GF-D8 (cell line): ENCODE data around the gene SEC14L5.
A peak's percentile ranks its signal among the peaks of the same experiment; 100 is the strongest.
"Not testable (repeated sequence)": the region's sequence is repeated elsewhere in the genome, so short reads cannot be mapped to it uniquely, and the experiment has no call there.

Source experiments
- DNase-seq: peaks from one replicate; lab custom pipeline; 2025; lab: John Stamatoyannopoulos, UW

Gene SEC14L5

DNA sequence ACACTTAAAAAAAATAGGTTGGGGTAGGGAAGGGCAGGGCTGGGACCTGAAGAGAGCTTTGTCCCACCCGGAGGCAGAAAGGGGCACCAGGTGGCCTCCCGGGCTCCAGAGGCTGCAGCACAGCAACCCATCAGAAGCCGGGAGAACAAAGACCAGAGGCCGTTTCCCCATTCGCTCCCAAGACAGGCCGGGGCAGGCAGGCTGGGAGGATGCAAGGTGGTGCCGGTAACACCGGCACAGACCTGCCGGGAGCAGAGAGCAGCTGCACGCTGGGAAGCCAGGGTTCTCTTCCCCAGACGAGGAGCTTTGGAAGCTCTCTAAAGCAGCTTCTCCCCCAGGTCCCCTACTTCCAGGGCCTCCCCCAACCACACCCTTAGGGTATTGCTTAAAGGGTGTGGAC lies 26.7 kb upstream of the SEC14L5 start:
- DNase-seq: no peak

DNA sequence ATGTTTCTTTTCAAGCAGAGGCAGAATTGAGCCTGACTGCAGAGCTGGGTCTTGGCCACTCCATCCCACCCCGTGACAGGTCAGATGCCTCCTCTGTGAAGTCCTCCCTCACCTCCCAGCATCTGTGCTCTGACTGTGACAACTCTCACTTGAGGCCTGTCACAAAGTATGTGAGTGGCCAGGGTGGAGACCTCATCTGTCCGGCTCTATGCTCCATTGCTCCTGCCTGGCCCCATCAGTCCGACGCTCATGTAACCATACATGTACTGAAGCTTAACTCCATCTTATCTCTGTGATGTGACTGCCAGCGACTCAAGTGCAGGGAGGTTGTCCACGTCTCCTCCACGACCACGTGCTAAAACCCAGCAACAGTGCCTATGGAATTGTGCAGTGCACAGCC lies 24.7 kb upstream of the SEC14L5 start:
- no peak for DNase-seq

DNA sequence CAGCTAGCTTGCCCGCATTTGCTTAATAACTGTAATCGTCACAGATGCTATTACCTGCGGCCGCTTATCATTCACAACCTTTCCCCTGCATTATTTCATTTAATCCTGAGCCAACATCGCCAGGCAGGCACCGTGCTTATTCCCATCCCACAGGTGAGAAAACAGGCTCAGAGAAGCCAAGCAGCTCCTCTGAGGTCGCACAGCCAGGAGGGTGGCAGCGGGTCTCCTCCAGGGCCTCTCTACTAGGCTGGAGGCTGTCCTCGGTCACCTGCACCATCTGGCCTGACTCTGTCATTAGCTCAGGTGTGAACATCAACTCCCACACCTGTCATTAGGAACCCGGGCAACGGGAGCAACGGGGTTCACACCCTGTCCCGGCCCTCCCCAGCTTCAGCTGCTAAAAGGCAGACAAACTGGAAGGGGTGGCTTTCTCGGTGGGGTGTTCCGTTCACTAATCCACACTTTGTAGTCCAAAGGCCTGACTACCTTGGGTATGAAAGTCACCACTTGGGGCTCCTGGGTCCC lies 24.2 kb upstream of the SEC14L5 start:
- DNase-seq: no peak

DNA sequence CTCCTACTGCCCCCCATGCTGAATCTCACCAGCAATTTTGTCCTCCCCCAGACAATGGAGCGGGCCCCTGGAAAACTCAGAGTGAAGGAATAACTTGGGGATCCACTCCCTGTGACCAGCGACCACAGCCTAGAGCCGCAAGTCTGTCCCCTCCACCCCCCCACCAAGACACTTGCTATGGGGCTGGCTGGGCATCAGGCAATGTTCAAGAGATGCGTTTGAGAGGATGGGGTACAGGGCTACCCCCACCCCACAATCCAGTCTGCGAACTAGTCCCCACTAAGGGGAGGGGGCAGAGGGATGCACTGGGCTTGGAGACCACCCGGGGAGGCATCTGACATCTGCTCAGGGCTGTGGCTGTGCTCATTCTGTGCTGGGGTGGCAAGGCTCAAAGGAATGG lies 23.5 kb upstream of the SEC14L5 start:
- no peak for DNase-seq

DNA sequence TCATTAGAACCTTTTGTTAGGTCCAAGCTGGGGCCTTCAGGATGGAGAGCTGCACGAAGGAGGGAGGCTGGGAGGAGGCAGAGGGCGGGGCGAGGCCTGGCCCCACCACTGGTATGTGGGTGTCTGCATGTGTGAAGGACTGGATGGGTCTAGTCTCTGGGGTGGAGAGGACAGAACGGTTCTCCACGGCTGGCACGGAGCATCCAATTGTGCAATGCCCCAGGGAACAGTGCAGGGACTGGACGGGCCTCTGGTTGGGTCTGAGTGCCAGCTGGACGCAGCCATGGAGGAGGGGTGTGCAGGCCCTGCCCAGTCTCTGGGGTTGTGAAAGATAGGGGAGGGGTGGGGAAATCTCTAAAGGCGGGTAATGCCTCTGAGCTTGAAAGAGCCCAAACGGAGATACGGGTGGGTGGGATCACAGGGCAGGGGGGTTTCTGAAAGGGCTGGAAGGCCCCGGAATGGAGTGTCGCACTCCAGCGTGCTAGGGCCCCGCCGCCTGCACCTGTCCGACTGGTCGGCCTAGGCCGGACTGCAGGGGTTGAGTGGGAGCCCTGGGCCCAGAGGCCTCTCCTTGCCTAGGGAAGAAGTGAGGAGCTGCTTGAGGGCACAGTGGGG lies 22.8 kb upstream of the SEC14L5 start:
- DNase-seq: no peak

DNA sequence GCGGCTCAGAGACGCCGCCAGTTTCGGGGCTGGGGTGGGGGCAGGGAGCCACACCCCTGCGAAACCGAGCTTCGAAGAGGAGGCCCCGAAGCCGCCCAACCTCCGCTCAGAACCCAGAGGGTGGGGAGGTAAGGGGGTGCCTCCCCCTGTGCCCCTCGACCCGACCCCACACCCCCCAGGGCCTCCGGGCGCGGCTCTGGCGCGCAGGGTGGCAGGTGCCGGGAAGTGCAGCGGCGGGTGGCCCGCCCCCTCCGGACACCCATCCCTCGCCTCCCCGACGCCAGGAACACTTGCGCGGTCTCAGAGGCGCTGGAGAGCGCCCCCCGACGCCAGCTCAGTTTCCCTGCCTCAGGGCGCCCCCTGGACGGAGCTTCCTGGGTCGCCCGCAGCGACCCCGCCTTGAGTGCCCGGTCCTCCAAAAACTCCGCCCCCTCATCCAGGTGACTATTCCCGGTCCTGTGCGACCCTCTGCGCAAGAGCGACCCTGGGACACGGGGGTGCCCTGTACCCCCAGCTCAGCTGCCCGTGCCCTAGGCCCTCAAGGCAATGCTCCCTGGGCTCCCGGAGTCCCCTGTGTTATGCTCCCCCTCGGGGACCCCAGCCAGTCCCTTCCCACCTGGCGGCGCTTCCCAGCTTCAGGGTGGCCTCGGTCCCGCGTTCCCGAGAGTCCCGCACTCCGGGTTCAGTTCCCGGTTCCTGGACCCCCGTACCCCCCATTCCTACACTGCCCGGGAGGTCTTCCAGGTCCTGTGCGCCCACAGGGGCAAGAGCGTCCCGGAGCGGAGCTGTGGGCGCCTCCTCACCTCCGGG lies 21.7 kb upstream of the SEC14L5 start:
- no peak for DNase-seq

DNA sequence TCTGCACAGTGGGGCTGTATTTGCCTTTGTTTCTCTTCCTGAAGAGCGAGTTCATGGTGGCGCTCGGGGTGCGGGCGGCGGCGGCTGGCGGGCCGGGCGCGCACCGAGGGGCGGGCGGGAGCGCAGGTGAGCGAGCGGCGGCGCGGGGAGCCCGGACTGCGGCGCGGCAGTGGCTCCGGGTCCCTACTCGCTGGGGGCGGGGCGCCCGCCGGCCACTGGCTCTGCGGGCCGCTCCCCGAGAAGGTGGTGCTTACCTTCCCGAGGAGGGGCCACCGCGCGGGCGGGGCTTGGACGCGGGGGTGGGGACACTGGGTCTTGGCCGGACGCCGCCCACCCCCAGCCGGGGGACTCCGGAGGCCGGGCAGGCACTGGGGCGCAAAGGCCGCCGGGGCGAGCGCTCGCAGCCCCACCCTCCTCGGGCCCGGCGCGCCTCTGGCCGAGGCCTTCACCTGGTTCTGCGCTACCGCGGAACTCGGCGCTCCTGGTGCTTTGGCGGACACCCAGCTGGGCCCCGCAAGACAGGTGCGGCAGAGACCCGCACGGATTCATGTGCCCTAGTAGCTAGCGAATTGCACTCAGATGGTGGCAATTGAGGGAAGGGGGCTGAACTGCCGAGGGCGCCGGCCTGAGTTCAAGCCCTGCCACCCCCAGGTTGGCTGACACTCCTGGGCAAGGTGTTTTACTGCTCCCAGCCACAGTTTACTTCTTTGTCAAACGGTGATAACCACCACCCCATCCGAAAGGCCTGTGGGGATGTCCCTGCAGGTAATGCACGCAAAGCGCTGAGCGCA lies 20.9 kb upstream of the SEC14L5 start, which contains the start of gene PPL:
Gene PPL, minus strand, starts transcription at position 158 of the 791 bp plus-strand sequence. Its CDS starts 103 bp downstream, at position 55.
- no peak for DNase-seq

DNA sequence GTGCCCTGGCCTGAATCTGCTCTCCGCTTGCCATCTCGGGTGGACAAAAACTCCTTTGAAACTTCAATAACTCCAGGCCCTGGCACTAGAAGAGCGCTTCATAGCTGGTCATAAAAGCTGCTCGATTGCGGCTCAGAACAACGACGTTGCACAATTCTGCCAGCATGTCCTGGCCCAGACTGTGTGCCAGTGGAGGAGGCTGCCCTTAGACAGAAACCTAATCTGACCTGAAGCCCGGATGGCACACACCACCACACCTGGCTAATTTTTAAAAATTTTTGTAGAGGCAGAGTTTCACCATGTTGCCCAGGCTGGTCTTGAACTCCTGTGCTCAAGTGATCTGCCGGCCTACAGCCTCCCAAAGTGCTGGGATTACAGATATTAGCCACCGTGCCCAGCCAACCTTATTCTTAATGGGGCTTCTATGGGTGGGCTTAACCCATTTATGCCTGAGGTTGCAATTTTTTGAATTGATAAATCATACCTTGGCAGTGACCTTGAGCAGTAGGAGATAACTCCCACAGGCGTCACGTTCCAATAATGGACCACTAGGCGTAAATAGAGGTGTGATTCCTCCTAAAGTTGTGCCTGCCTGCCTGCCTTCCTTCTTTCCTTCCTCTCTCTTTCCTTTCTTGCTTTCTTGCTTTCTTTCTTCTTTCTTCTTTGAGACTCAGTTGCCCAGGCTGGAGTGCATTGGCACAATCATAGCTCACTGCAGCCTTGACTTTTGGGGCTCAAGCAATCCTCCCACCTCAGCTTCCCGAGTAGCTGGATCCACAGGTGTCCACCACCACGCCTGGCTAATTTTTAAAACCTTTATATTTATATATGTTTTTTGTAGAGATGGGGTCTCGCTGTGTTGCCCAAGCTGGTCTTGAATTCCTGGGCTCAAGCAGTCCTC lies 20.1 kb upstream of the SEC14L5 start:
- no peak for DNase-seq

DNA sequence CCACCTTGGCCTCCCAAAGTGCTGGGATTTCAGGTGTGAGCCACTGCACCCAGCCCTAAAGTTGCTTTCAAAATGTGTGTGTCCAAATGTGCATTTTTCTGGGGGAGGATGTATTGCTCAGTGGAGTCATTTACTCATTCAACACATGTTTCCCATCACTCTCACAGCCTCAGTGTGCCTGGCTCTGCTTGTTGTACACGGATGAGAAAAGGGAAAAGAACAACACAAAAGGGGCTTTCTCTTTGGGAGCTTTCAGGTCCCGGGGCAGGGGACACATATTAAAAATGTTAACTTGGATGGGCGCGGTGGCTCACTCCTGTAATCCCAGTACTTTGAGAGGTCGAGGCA lies 19.5 kb upstream of the SEC14L5 start:
- DNase-seq: no peak

DNA sequence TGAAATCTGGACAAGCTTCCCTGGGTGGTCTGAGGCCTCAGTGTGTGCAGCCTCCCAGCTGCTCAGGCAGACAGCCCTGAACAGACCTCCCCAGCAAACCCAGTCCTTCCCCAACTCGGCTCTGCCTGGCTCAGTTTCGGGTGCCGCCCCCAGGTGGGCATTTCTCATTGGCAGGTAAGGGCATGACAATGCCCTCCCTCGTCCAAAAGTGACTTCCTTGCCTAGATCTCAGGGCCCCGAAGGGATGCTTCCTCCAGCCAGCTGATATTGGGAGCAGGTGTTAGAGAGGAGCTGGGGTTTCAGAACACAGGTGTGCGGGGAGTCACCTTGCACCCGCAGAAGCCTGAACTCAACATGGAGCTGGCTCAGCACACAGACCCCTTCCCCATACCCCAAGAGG lies 17.4 kb upstream of the SEC14L5 start:
- no peak for DNase-seq

DNA sequence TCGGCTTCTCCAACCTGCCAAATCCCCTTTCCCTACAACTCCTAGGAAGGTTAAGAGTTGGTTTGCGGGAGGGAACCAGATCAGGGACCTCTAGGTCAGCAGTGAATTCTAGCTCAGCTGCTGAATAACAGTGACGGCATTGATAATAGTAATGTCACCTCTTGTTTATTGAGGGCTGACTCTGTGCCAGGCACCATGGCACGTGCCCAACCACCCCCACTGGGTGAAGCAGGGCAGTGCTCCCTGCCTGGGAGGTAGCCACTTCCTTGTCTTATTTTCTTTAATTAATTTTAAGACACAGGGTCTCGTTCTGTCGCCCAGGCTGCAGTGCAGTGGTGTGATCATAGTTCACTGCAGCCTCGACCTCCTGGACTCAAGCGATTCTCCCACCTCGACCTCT lies 15.6 kb upstream of the SEC14L5 start:
- DNase-seq: no peak

DNA sequence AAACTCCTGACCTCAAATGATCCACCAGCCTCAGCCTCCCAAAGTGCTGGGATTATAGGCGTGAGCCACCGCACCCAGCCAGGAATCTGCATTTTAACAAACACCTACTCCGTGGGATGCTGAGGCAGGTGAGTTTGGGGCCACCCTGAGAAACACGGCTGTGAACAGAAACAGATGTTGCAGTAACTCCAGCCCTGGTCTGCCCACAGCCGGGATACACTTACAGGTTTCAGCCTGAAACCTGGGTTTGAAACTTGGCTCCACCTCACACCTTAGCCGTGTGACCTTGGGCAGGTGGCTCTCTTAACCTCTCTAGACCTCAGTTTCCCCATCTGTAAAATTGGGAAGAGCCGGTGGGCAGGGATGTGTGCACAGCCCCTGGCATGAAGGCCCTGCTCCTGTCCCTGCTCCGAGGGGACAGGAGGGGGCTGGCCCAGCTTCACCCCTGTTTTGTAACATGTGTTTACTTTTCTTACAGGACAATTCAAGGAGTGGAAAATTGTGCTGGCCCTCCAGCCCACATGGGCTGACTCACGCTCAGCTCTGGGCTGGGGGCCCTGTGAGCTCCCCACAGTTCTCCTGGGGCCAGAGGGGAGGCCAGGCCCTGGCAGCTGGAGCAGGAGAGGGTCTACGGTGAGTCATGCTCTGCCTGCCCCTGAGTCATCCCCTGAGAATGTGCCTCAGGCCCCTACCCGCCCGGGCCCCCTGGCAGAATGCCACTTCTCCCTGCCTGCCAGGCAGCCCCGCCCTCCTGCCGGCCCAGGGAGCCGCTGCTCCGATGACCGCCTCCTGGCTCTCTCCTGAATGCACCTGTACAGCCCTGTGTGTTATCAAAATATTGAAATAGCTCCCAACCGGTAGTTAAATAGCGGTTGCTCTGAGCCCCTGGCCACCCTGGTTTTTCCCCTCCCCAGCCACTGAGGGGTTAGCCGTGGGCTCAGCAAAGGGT lies 13.5 kb upstream of the SEC14L5 start:
- no peak for DNase-seq

DNA sequence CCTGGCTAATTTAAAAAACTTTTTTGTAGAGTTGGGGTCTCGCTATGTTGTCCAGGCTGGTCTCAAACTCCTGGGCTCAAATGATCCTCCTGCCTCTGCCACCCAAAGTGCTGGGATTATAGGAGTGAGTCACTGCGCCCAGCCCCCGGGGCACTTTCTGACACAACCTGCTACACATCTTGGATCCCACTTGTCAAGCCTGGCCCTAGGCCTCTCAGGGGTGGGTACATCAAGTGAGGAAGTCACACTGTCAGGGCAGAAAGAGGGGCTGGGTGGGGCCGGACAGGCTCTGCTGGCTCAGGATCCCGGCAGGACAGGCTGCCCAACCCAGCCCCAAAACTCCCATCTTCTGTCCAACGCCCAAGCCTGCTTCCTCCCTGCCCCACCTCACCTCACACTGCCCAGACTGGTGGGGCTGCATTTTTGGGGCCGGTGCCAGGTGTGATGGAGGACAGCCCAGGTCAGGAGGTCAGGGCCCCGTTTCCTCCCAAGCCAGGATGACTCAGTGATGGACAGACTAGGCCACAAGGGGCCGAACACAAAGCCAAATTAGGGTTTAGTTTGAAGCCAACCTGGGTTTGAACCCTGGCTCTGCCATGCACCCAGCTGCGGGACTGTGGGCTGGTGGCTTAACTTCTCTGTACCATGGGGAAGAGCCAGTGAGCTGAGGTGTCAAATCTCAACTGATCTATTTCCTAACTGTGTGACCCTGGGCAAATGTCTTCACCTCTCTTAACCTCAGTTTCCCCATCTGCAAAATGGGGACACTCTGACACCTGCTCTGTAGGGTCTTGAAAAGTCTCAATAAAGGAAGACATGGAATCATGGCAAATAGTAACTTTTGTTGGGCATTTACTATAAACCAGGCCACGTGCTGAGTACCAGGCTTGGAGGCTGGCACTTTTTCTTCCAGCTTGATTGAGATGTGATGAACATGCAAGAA lies 12.3 kb upstream of the SEC14L5 start:
- DNase-seq: no peak

DNA sequence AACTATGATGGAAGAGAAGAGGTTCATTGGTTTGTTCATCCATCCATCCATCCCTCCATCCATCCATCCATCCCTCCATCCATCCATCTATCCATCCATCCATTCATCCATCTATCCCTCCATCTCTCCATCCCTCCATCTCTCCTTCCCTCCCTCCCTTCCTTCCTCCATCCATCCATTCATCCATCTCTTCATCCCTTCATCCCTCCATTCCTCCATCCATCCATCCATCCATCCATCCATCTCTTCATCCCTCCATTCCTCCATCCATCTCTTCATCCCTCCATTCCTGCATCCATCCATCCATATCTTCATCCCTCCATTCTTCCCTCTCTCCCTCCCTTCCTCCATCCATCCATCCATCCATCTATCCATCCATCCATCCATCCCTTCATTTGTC lies 11.2 kb upstream of the SEC14L5 start:
- DNase-seq: no peak

DNA sequence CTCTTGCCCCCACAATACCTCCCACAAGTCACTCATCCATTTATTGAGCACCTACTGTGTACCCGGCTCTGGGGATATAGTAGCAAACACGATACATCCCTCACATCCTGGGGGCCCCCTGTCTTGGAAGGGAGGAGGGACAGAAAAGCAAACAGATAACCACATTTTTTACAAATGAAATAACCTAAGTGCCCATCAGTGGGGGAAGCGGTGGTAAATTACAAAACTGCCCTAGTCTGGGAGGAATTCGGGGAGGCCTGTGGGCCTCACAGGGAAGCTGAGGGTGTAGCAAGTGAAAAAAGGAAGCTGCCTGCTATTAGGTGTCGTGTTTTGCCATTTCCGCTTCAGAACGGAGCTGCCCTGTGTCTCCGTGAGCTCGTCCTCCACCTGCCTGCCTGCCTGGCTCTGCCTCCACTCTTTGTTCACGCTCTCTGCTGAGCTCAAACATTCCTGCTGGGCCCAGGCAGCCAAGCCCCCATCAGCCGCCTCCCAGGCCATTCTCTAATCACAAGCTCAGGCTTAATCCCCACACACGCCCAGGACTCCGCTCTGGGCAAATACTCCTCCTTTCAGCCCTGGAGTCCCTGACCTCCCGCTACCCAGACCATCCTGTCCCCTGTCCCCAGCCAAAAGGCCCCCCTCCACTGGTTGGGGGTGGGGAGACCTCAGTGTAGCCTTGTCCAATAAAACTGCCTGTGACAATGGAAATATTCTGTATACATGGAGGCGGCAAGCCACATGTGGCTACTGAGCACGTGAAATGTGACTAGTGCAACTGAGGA lies 10.2 kb upstream of the SEC14L5 start:
- DNase-seq: peak; percentile 50

DNA sequence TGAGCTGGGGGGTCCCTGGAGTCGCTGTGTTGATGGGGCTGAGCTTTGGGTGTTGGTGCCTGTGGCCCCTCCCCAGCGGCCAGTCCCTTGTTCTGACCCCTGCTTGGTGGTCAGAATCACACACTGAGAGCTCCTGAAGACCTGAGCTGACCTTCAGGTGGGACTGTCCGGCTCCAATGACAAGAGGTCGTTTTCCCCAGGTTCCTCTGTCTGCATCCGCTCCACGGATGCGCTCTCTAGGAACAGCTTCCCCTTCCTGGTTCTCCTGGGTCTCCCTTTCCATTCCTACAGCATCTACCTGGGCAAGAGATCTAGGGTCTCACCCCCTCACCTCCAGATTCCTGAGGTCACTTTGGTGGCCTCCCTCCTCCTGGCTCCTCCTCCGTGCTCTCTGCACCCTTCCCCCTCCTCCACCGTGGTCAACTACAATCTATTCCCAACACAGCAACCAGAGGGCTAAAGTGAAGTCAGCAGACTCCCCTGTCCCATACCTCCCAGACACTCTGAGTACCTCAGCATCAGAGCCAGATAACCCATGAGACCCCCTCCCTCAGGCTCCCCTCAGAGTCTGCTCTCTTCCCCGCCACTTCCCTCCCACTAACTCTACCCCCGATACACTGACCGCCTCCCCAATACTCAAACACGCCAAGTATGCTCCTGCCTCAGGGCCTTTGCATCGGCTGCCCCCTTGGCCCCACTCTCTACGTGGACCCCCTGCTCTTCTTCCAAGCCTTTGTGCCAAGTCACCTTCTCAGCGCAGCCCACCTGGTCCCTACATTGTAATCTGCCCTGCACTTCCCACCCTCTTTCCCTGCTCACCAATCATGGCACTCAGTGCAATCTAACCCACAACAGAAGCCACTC lies 9.0 kb upstream of the SEC14L5 start:
- no peak for DNase-seq

DNA sequence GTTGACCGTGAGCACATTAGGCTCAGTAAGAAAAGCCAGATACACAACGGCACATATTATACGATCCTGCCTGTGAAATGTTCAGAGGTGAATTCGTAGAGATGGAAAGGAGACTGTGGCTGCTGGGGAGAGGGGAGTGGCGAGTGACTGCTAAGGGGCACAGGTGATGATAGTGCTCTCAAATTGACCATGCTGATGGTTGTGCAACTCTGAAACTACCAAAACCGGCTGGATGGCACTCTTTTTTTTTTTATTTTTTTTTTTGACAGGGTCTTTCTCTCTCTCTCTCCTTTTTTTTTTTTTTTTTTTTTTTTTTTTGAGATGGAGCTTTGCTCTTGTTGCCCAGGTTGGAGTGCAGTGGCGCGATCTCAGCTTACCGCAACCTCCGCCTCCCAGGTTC lies 8.1 kb upstream of the SEC14L5 start:
- no peak for DNase-seq

DNA sequence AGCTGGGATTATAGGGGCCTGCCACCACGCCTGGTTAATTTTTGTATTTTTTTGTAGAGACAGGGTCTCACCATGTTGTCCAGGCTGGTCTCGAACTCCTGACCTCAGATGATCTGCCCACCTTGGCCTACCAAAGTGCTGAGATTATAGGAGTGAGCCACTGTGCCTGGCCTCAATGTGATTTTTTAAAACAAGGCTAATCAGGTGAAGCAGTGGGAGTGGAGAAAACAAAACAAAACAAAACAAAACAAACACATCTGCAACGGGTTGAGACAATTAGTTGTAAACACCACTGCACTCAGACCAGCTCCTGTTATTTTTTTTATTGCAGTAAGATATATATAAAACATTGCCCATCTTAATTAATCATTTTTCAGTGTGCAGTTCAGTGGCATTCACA lies 6.5 kb upstream of the SEC14L5 start:
- DNase-seq: not testable (repeated sequence)
